H9 (cell line): ENCODE results near the gene ITGA11. TPM values are rescaled to one million over a fixed set of nuclear protein-coding genes. Genes with fewer than 3 reads are reported as not detected.

Experiments
- DNase-seq: peaks from one replicate; pipeline ENCODE4 v3.0.0-alpha.2; 2017
- H2AFZ ChIP-seq: one replicate; pipeline ENCODE4 v1.6.1; 2013; ENCODE audit warnings: mild to moderate bottlenecking, low read length, control low read depth, moderate library complexity
- H2AK5ac ChIP-seq: 2 replicates; pipeline ENCODE4 v1.6.1; 2013; ENCODE audit warnings: low read length, control low read depth, mixed read lengths; ENCODE audit not compliant: insufficient read length
- H2BK120ac ChIP-seq: one replicate; pipeline ENCODE4 v1.6.1; 2013; ENCODE audit warnings: low read depth, mild to moderate bottlenecking, low read length, control low read depth, inconsistent platforms; ENCODE audit not compliant: poor library complexity, severe bottlenecking
- H2BK12ac ChIP-seq: 2 replicates; pipeline ENCODE4 v1.6.1; 2013; ENCODE audit warnings: low read length, control low read depth, mixed read lengths, low read depth; ENCODE audit not compliant: insufficient read length
- H2BK15ac ChIP-seq: 2 replicates; pipeline ENCODE4 v1.6.1; 2013; ENCODE audit warnings: low read depth, low read length, control low read depth
- H2BK20ac ChIP-seq: one replicate; pipeline ENCODE4 v1.6.1; 2013; ENCODE audit warnings: low read depth, mild to moderate bottlenecking, low read length, control low read depth, inconsistent platforms; ENCODE audit not compliant: poor library complexity, severe bottlenecking
- H2BK5ac ChIP-seq: 2 replicates; pipeline ENCODE4 v1.6.1; 2013; ENCODE audit warnings: low read length, control low read depth, mixed read lengths; ENCODE audit not compliant: insufficient read length
- H3K14ac ChIP-seq: 2 replicates; pipeline ENCODE4 v1.6.1; 2013; ENCODE audit warnings: low read length, control low read depth; ENCODE audit not compliant: insufficient read depth
- H3K18ac ChIP-seq: 2 replicates; pipeline ENCODE4 v1.6.1; 2013; ENCODE audit warnings: low read depth, mild to moderate bottlenecking, mixed read lengths, low read length, control low read depth; ENCODE audit not compliant: insufficient read length
- H3K23ac ChIP-seq: 2 replicates; pipeline ENCODE4 v1.6.1; 2013; ENCODE audit warnings: low read length, control low read depth, mixed read lengths, low read depth; ENCODE audit not compliant: insufficient read length
- H3K23me2 ChIP-seq: 2 replicates; pipeline ENCODE4 v1.6.1; 2013; ENCODE audit warnings: low read depth, mild to moderate bottlenecking, mixed read lengths, low read length, control low read depth; ENCODE audit not compliant: insufficient read length, poor library complexity, severe bottlenecking
- H3K27ac ChIP-seq: 2 replicates; pipeline ENCODE4 v1.5.1; 2013; ENCODE audit warnings: low read length, control low read depth, mixed read lengths, low read depth; ENCODE audit not compliant: insufficient read length
- H3K27me3 ChIP-seq: 2 replicates; pipeline ENCODE4 v1.6.1; 2013; ENCODE audit warnings: low read length, control low read depth, inconsistent platforms; ENCODE audit not compliant: insufficient read depth
- H3K4ac ChIP-seq: 2 replicates; pipeline ENCODE4 v1.6.1; 2013; ENCODE audit warnings: low read depth, mild to moderate bottlenecking, control low read depth, inconsistent platforms, low read length, moderate library complexity
- H3K4me1 ChIP-seq: 2 replicates; pipeline ENCODE4 v1.6.1; 2013; ENCODE audit warnings: low read length, control low read depth, inconsistent platforms; ENCODE audit not compliant: insufficient read depth
- H3K4me2 ChIP-seq: 2 replicates; pipeline ENCODE4 v1.6.1; 2013; ENCODE audit warnings: low read length, control low read depth, mixed read lengths; ENCODE audit not compliant: insufficient read length, insufficient read depth
- H3K56ac ChIP-seq: 2 replicates; pipeline ENCODE4 v1.6.1; 2013; ENCODE audit warnings: low read depth, mild to moderate bottlenecking, mixed read lengths, low read length, control low read depth; ENCODE audit not compliant: insufficient read length
- H3K79me1 ChIP-seq: 2 replicates; pipeline ENCODE4 v1.6.1; 2013; ENCODE audit warnings: low read depth, mild to moderate bottlenecking, moderate library complexity, low read length, control low read depth, inconsistent platforms; ENCODE audit not compliant: insufficient read depth, poor library complexity, severe bottlenecking
- H3K79me2 ChIP-seq: 2 replicates; pipeline ENCODE4 v1.6.1; 2013; ENCODE audit warnings: low read length, control low read depth, inconsistent platforms; ENCODE audit not compliant: insufficient read depth
- H3K9ac ChIP-seq: 2 replicates; pipeline ENCODE4 v1.6.1; 2013; ENCODE audit warnings: low read length, control low read depth, mixed read lengths; ENCODE audit not compliant: insufficient read length; ENCODE audit errors: extremely low read depth
- H3K9me3 ChIP-seq: one replicate; pipeline ENCODE4 v1.6.1; 2013; ENCODE audit warnings: low read depth, low read length, inconsistent platforms; ENCODE audit not compliant: control insufficient read depth
- H3T11ph ChIP-seq: one replicate; pipeline ENCODE4 v1.6.1; 2013; ENCODE audit warnings: mild to moderate bottlenecking, low read length, control low read depth, inconsistent platforms
- H4K20me1 ChIP-seq: one replicate; pipeline ENCODE4 v1.6.1; 2013; ENCODE audit not compliant: control insufficient read depth, insufficient read length, insufficient read depth
- H4K5ac ChIP-seq: 2 replicates; pipeline ENCODE4 v1.6.1; 2013; ENCODE audit warnings: low read depth, mild to moderate bottlenecking, mixed read lengths, low read length, control low read depth; ENCODE audit not compliant: insufficient read length
- H4K8ac ChIP-seq: replicated peaks from 2 replicates; pipeline ENCODE4 v1.6.1; 2013; ENCODE audit warnings: low read length, control low read depth, mixed read lengths, low read depth; ENCODE audit not compliant: insufficient read length
- H4K91ac ChIP-seq: 2 replicates; pipeline ENCODE4 v1.6.1; 2013; ENCODE audit warnings: low read depth, mild to moderate bottlenecking, moderate library complexity, mixed read lengths, low read length, control low read depth; ENCODE audit not compliant: insufficient read length
- H3K27ac Mint-ChIP-seq, 3 experiments: 2 replicates in 2 of 3; 3 replicates in 1 of 3; pipeline ENCODE4 v1.8.0; 2020 to 2021; ENCODE audit warnings: mixed read lengths in 3 of 3, mild to moderate bottlenecking in 1 of 3, moderate library complexity in 1 of 3
- H3K27me3 Mint-ChIP-seq: 2 replicates; pipeline ENCODE4 v1.8.0; 2021; ENCODE audit warnings: low read depth, mild to moderate bottlenecking, moderate library complexity, mixed read lengths
- H3K36me3 Mint-ChIP-seq, 3 experiments: 2 replicates in 2 of 3; 3 replicates in 1 of 3; pipeline ENCODE4 v1.8.0; 2020 to 2021; ENCODE audit warnings: low read depth in 3 of 3, mixed read lengths in 3 of 3; ENCODE audit not compliant: insufficient read depth in 1 of 3
- H3K4me1 Mint-ChIP-seq, 2 experiments: 2 replicates each; pipeline ENCODE4 v1.8.0; 2020; ENCODE audit warnings: mixed read lengths in 2 of 2
- H3K4me3 Mint-ChIP-seq, 2 experiments: 2 replicates in 1 of 2; 3 replicates in 1 of 2; pipeline ENCODE4 v1.8.0; 2020 to 2021; ENCODE audit warnings: mild to moderate bottlenecking in 2 of 2, mixed read lengths in 2 of 2, moderate library complexity in 1 of 2
- H3K9me3 Mint-ChIP-seq, 2 experiments: 2 replicates in 1 of 2; 3 replicates in 1 of 2; pipeline ENCODE4 v1.8.0; 2020; ENCODE audit warnings: mild to moderate bottlenecking in 2 of 2, mixed read lengths in 2 of 2, moderate library complexity in 1 of 2
- CTCF ChIP-seq: fragments of 200-600 bp; sonication (generic); conservative IDR thresholded peaks from 3 replicates; pipeline ENCODE4 v1.8.0; 2021; ENCODE audit warnings: antibody characterized with exemption, mild to moderate bottlenecking
- WGBS: extraction: QIAGEN DNeasy Blood & Tissue Kit; methylation state at CpG from one replicate; pipeline ENCODE4 v1.1.7; 2013; ENCODE audit warnings: missing lambda C conversion rate, low lambda C conversion rate, mixed read lengths; ENCODE audit not compliant: insufficient read length; ENCODE audit errors: extremely low coverage; 5-methylcytosine and 5-hydroxymethylcytosine counted together
- total RNA-seq: library from RNA; stranded (reverse); gene quantifications from 2 replicates; pipeline ENCODE4 v1.2.1, GENCODE V29; 2021

The ITGA11 gene
- total RNA-seq, 1 experiment from 2014 or later, result 0.07 TPM

- Histone ChIP-seq H3K23ac (no peak overlapping the region), H3K79me2 (no peaks in the 10 kb centered on the region), H3K4ac (no peak overlapping the region), H2AFZ (no peak overlapping the region), H2BK5ac (no peak overlapping the region), H3K4me2 (no peak overlapping the region), H3K14ac (no peak overlapping the region), H3T11ph (no peak overlapping the region), H3K4me1 (no peaks in the 10 kb centered on the region), H2AK5ac (no peak overlapping the region), H3K79me1 (no peaks in the 10 kb centered on the region), H4K5ac (no peak overlapping the region), H3K23me2 (no peaks in the 10 kb centered on the region), H2BK12ac (no peak overlapping the region), H3K27ac (no peak overlapping the region), H4K8ac (no peak overlapping the region), H4K91ac (no peak overlapping the region), H3K9ac (no peak overlapping the region), H2BK20ac (no peak overlapping the region), H3K56ac (no peak overlapping the region), H2BK120ac (no peak overlapping the region), H4K20me1 (no peaks in the 10 kb centered on the region), H3K9me3 (no peaks in the 10 kb centered on the region), H3K18ac (no peak overlapping the region), H3K27me3 (no peaks in the 10 kb centered on the region), H2BK15ac (no peak overlapping the region)
- H3K27ac Mint-ChIP-seq, result no peak overlapping the region
- DNase-seq, result peak; percentile 15
- H3K4me1 Mint-ChIP-seq, result peaks cover 6 to 13% of the 10 kb centered on the region in 2 experiments
- no peaks in the 10 kb centered on the region; a peak in 1 of 5 replicates for H3K9me3 Mint-ChIP-seq
- peaks cover 0 to 2% (median 0%) of the 10 kb centered on the region in 3 experiments; a peak in 1 of 7 replicates for H3K36me3 Mint-ChIP-seq
- no peak for TF ChIP-seq CTCF
- no peaks in the 10 kb centered on the region for H3K27me3 Mint-ChIP-seq
- no peak overlapping the region for H3K4me3 Mint-ChIP-seq
- WGBS, result no CpG with 5 or more reads among the region's 8 CpGs
Observed at GRCh38 chr15:68379058-68379758, 52.8 kb downstream of the ITGA11 start.
